Hematopoietic multipotent progenitor cell treated with erythropoietin and hydrocortisone succinate and interleukin-3 and kit ligand, for 6 days (in vitro differentiated cells): ENCODE data around the gene CAPZA2.
"Not testable (repeated sequence)": the region's sequence is repeated elsewhere in the genome, so short reads cannot be mapped to it uniquely, and the experiment has no call there.

Experiments
- DNase-seq: peaks from one replicate; pipeline ENCODE4 v3.0.0-alpha.2; 2015

Gene CAPZA2

GRCh38 chr7:116862234-116862950 lies at the start of gene CAPZA2:
TSS of gene CAPZA2 (plus strand) at chr7:116862587. CDS start at chr7:116862612, 25 bp downstream.
- DNase-seq: peak; percentile 94

- DNase-seq: no peak
Measured at GRCh38 chr7:116812860-116813259, 49.5 kb upstream of the CAPZA2 start.

DNA sequence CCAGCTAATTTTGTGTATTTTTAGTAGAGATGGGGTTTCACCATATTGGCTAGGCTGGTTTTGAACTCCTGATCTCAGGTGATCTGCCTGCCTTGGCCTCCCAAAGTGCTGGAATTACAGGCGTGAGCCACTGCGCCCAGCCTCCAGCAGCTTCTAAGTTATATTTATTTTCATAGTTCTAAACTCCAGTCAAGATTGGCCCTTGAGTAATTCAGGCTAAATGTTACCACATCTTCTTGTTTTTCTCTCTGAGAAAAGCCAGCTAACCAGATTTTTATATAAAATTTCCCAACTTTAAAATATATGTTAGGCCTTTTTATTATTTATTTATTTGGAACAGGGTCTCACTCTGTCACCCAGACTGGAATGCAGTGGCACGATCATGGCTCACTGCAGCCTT lies 49.0 kb upstream of the CAPZA2 start:
- DNase-seq: not testable (repeated sequence)

DNA sequence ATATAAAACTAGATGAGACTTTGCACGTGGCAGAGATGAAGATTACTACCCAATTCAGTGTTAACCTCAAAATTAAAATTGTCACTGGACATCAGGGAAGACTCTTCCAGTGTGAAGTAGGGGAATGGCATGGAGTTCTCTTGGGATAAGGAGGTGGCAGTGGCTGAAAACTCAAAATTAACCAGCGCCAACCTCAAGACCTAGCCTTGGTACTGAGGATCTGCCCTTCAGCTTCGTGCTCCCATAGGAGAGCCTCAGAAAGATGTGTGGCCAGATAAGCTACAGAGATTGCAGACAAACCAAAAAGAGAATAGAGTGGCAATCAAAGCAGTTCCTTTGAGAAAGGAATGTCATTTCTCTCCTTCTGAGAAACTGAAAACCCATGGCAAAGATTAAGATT lies 47.3 kb upstream of the CAPZA2 start:
- DNase-seq: no peak

- DNase-seq: no peak
Measured at GRCh38 chr7:116820149-116820548, 42.2 kb upstream of the CAPZA2 start.

- not testable (repeated sequence) for DNase-seq
Measured at GRCh38 chr7:116821647-116822046, 40.7 kb upstream of the CAPZA2 start.

DNA sequence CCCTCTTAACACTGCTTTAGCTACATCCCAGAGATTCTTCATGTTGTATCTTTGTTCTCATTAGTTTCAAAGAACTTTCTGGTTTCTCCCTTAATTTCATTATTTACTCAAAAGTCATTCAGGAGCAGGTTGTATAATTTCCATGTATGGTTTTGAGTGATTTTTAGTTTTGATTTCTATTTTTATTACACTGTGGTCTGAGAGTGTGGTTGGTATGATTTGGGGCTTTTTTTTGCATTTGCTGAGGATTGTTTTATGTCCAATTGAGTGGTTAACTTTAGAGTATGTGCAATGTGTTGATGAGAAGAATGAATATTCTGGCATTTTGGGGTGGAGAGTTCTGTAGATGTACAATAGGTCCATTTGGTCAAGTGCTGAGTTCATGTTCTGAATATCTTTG lies 37.9 kb upstream of the CAPZA2 start:
- no peak for DNase-seq

GRCh38 chr7:116828281-116828680 lies 34.1 kb upstream of the CAPZA2 start:
- DNase-seq: no peak

GRCh38 chr7:116829041-116829440 lies 33.3 kb upstream of the CAPZA2 start:
- DNase-seq: peak; percentile 25

DNA sequence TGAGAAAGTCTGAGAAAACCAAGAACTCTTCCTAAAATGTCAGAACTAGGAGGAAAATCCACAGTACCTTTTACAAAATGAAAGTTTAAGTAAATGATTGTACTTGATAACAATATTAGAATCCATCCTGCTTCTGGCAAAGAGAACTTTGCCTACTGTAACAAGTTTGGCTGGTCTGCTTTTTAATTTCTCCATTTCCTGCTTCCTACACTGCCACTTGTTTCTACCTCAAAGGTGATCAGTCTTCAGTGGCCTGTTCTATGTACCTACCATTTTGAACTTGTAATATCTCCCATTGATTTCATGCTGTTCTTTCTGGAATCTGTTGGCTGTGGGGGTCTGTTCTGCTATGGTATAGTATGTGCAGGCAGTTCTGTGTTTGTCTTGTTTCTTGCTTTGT lies 32.9 kb upstream of the CAPZA2 start:
- no peak for DNase-seq

DNA sequence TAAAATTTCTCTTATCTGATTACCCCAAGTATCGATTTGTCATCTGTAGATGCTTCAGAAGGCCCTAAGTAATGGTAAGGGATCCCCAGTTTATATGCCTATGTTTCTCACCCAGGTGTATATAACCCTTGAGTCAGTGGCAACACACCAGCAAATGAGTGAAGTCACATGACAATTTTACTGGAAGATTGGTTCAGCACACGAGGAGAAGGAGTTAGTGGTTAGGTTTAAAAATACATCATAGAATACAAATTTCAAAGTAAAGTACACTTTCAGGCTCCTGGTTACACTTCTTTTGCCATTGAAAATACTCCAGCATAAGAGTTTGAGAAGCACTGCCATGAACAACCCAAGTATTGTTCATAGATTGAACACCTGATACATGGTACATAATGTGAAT lies 29.7 kb upstream of the CAPZA2 start:
- DNase-seq: no peak

- DNase-seq: no peak
Measured at GRCh38 chr7:116834815-116835504, 27.4 kb upstream of the CAPZA2 start.

DNA sequence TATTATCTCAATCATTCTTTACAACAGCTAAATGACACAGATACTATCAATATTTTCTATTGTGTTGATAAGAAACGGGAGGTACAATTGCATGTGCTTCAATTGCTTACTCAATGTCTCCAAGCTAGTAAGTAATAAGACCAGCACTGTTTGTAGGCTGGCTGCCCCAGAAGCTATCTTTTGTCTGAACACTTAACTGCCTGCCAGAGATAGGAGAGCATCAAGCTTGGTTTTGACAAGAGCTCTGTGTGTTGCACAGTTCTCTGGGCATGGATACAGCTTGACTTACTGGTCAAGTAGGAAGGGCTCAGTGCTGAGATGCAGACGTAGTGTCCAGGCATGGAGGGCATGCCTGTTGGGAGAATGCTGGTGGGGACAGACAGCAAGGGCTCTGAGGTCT lies 26.3 kb upstream of the CAPZA2 start:
- DNase-seq: peak; percentile 41

- DNase-seq: no peak
Measured at GRCh38 chr7:116836911-116837310, 25.5 kb upstream of the CAPZA2 start.

DNA sequence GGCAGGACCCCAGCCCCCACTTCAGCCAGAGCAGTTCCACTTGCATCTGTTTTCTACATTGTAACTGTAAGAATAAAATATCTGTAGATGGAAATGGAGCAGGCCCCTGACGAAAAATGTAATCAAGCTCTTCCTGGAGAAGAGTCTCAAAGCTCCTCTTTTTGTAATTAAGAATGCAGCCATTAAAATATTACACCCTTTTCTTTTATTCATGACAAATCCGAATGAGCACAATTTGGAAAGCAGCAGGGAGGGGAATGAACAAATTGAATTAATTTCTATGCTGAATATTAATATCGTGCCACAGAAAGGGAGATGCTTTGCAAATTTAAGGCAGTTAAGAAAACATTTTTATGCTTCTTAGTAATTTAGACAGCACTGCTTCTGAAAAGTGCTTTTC lies 24.8 kb upstream of the CAPZA2 start:
- DNase-seq: no peak

DNA sequence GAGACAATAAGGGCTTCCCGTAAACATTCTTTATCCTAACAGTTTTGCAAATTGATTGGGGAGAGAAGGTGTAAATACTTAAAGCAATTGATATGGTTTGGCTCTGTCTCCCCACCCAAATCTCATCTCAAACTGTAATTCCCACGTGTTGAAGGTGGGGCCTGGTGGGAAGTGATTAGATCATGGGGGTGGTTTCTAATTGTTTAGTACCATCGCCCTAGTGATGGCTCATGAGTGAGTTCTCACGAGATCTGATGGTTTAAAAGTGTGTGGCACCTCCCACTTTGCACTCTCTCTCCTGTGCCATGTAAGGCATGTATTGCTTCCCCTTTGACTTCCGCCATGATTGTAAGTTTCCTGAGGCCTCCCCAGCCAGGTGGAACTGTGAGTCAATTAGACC lies 22.1 kb upstream of the CAPZA2 start:
- no peak for DNase-seq

- DNase-seq: no peak
Measured at GRCh38 chr7:116842371-116842770, 20.0 kb upstream of the CAPZA2 start.

DNA sequence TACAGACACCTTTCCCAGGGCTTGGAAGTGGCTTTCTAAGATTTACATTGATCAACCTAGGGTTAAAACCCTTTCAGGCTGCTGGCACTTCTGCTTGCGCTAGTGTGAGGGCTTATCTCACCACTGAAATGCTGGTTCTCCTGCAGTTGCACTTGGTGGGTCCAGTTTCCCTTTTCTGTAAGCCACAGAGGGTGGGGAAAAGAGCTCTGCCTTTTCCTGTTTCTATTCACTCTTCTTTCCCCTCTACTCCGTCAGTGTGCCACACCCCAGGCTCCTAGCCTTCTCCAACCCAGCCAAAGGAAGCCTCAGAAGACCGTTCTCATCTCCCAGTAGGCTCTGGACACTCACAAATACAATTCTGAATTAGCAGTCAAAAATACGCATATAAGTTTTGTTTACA lies 19.0 kb upstream of the CAPZA2 start:
- DNase-seq: peak; percentile 76

- DNase-seq: no peak
Measured at GRCh38 chr7:116851175-116851574, 11.2 kb upstream of the CAPZA2 start.

- no peak for DNase-seq
Measured at GRCh38 chr7:116851671-116852070, 10.7 kb upstream of the CAPZA2 start.

DNA sequence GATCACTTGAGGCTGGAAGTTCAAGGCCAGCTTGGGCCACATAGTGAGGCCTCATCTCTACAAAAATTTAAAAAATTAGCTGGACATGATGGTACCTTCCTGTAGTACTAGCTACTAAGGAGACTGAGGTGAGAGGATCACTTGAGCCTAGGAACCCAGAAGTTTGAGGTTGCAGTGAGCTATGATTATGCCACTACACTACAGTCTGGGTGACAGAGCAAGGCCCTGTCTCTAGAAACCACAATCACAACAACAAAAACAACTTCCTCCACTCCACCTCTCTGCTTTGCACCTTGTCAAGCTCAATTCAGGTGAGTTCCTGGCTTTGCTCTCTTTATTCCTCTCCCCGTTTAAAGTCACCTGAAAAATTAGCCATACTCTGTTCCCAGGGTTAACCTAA lies 8.3 kb upstream of the CAPZA2 start:
- no peak for DNase-seq

DNA sequence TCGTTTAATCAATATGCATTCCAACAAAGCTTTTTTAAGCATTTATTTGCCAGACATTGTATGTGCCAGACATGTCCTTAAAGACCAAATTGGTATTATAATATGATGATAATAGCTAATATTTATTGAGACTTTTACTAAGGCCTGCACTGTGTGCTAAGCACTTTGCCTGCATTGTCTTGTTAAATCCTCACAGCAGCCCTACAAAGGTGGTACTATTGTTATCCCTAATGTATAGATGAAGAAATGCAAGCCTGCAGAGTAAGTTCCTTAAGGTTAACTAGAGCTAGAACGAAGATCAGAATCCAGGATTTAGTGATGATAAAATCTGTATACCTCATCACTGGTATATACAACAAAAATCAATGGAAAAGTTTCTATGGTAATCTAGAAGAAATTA lies 5.3 kb upstream of the CAPZA2 start:
- no peak for DNase-seq

DNA sequence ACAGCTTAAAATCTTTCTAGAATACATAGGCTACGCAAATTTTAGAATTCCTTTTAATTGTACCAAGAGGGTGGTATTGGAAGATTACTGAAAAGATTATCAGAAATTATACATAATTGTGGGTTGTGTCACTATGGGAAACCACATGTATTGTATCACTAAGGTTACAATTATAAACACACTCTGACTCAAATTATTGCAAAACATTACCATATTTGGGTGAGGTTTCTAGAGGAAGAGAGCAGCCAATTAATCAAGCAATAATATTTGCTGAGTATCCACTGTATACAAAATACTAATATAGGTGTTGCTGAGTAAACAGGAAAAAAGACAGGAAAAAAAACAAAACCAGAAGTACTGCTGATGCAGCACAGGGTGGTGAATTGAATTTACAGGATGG lies 3.1 kb upstream of the CAPZA2 start:
- peak; percentile 61 for DNase-seq

DNA sequence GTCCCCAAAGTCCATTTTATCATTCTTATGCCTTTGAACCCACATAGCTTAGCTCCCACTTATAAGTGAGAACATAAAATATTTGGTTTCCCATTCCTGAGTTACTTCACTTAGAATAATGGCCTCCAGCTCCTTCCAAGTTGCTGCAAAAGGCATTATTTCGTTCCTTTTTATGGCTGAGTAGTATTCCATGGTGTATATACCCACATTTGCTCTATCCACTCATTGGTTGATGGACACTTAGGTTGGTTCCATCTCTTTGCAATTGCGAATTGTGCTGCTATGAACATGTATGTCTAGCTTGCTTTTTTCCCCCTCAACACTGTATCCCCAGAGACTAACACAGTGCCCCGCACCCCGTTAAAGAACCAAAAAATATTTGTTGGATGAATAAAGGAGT lies 670 bp upstream of the CAPZA2 start:
- DNase-seq: no peak
